Bronchial epithelial cell (primary cell): ENCODE results near the gene CFD. TPM values are rescaled to one million over a fixed set of nuclear protein-coding genes. Genes with fewer than 3 reads are reported as not detected.

ENCODE experiments used
- DNase-seq: peaks from one replicate; pipeline ENCODE4 v3.0.0-alpha.2; 2010; ENCODE audit warnings: low read depth
- FAIRE-seq: peaks from 2 replicates; lab custom pipeline; 2011; peaks lifted over from hg19 to GRCh38; lab: Jason Lieb, UNC
- H3K27me3 ChIP-seq: 2 replicates; pipeline ENCODE4 v1.5.1; 2011; ENCODE audit warnings: low read length; ENCODE audit not compliant: control insufficient read depth, insufficient read depth
- H3K36me3 ChIP-seq: 2 replicates; pipeline ENCODE4 v1.5.1; 2011; ENCODE audit warnings: low read length; ENCODE audit not compliant: control insufficient read depth, insufficient read depth
- H3K4me3 ChIP-seq: 2 replicates; pipeline ENCODE4 v1.5.1; 2011; ENCODE audit warnings: mild to moderate bottlenecking, low read depth, low read length, control low read depth
- CTCF ChIP-seq: IDR thresholded peaks from 2 replicates; pipeline ENCODE4 v1.5.1; 2011; ENCODE audit warnings: mild to moderate bottlenecking, moderate library complexity, low read length, control low read depth, inconsistent platforms; ENCODE audit not compliant: insufficient read depth, severe bottlenecking
- total RNA-seq: library from RNA; depleted of rRNA; stranded (reverse); fragments of >200 nt; gene quantifications from 2 replicates; pipeline ENCODE4 v1.2.1, GENCODE V29; 2014

CFD gene
- total RNA-seq, 1 donor from 2014 or later: 4.2 TPM

- Histone ChIP-seq H3K4me3 (no peak overlapping the region), H3K27me3 (no peaks in the 10 kb centered on the region), H3K36me3 (peaks cover 24% of the 10 kb centered on the region)
- FAIRE-seq: no peak
- DNase-seq: peak; percentile 42
- TF ChIP-seq CTCF: no peak
These were observed 41.0 kb downstream of the CFD start for GRCh38 chr19:900302-901111.

- FAIRE-seq (no peak), DNase-seq (no peak)
- Histone ChIP-seq H3K27me3 (no peaks in the 10 kb centered on the region), H3K36me3 (peaks cover 27% of the 10 kb centered on the region), H3K4me3 (no peak overlapping the region)
- TF ChIP-seq CTCF: no peak
These were observed 42.0 kb downstream of the CFD start for GRCh38 chr19:901216-902092.

GRCh38 chr19:902093-902370 lies 42.6 kb downstream of the CFD start:
- FAIRE-seq: no peak
- Histone ChIP-seq H3K36me3 (peaks cover 27% of the 10 kb centered on the region), H3K4me3 (no peak overlapping the region), H3K27me3 (no peaks in the 10 kb centered on the region)
- no peak for DNase-seq
- no peak for TF ChIP-seq CTCF

GRCh38 chr19:902446-903226 lies 43.2 kb downstream of the CFD start:
- DNase-seq: no peak
- H3K36me3 ChIP-seq: peaks cover 25% of the 10 kb centered on the region
- H3K4me3 ChIP-seq: no peak overlapping the region
- TF ChIP-seq CTCF: no peak
- no peak for FAIRE-seq
- no peaks in the 10 kb centered on the region for H3K27me3 ChIP-seq

- Histone ChIP-seq H3K27me3 (no peaks in the 10 kb centered on the region), H3K4me3 (no peak overlapping the region), H3K36me3 (peaks cover 24% of the 10 kb centered on the region)
- no peak for DNase-seq
- no peak for FAIRE-seq
- TF ChIP-seq CTCF: no peak
These were observed 43.9 kb downstream of the CFD start for GRCh38 chr19:903266-903797.
